ENCODE results near the gene MAPK8IP3.
"Not testable (repeated sequence)": the region's sequence is repeated elsewhere in the genome, so short reads cannot be mapped to it uniquely, and the experiment has no call there.

MAPK8IP3 gene

DNA sequence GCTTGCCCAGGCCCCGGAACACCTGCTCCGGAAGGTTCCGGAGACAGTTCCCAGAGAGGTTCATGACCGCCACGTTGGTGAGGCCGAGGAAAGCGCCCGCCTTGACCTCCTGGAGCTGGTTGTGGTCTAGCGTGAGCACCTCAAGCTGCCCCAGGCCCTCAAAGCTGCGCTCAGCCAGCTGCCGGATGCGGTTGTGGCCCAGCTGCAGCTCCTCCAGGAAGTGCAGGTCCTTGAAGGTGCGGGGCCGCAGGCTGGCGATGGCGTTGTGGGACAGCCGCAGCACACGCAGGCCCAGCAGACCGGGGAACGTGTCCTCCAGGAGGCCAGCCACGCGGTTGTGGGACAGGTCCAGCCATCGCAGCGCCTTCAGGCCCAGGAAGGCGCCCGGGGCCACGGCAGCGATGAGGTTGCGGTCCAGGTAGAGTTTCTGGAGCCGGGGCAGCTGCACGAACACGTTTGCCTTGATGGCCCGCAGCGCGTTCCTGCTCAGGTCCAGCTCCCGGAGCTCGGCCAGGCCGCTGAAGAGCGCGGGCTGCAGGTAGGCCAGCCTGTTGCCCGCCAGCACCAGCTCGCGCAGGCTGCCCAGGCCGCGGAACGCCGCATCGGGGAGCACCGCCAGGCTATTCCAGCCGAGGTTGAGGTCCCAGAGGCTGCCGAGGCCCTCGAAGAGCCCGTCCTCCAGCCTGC, 85.4 kb downstream of the MAPK8IP3 start:
- TF ChIP-seq, protein P1, sequence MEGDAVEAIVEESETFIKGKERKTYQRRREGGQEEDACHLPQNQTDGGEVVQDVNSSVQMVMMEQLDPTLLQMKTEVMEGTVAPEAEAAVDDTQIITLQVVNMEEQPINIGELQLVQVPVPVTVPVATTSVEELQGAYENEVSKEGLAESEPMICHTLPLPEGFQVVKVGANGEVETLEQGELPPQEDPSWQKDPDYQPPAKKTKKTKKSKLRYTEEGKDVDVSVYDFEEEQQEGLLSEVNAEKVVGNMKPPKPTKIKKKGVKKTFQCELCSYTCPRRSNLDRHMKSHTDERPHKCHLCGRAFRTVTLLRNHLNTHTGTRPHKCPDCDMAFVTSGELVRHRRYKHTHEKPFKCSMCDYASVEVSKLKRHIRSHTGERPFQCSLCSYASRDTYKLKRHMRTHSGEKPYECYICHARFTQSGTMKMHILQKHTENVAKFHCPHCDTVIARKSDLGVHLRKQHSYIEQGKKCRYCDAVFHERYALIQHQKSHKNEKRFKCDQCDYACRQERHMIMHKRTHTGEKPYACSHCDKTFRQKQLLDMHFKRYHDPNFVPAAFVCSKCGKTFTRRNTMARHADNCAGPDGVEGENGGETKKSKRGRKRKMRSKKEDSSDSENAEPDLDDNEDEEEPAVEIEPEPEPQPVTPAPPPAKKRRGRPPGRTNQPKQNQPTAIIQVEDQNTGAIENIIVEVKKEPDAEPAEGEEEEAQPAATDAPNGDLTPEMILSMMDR (IDR thresholded peaks at IDR 0.05): no peak
- no peak for TF ChIP-seq ZFX (IDR thresholded peaks at IDR 0.05; ENCODE audit: borderline replicate concordance)
- no peak overlapping the region for H3K27ac ChIP-seq

DNA sequence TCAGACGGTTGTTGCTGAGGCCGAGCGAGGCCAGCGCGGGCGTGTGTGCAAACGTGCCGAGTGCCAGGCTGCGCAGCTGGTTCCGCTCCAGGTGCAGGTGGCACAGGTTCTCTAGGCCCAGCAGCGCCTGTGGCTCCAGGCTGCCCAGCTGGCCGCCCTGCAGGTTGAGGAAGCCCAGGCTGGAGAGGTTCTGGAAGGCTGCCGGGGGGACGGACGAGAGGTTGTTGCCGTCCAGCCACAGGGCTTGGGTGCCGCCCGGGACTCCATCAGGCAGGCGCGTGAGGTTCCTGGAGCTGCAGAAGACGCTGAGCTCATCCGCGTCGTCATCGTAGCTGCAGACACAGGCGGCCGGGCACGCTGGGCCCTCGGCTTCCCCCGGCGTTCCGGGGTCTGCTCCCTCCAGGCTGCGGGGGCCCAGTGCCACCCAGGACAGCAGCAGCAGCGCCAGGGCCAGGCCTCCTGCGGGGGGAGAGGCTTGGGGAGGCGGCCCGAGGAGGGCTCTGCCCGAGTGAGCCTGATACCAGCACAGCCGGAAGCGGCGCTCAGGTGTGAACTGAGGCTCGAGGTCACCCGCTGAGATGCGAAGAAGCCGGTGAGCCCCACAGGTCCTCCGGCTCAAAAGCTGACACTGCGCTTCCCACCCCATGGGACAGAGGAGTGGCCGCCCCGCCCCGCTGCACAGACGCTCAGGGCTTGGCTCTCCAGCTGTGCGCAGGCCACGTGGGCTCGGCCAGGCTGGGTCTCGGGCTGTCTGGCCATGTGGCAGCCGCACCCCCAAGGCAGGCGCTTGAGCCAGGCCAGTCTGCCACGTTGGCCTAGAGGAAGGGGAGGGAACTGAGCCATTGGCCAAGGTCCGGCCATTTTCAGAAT, 86.2 kb downstream of the MAPK8IP3 start:
- no peak for TF ChIP-seq ZFX (IDR thresholded peaks at IDR 0.05; ENCODE audit: borderline replicate concordance)
- TF ChIP-seq, protein P1 (IDR thresholded peaks at IDR 0.05): no peak
- no peak overlapping the region for H3K27ac ChIP-seq

DNA sequence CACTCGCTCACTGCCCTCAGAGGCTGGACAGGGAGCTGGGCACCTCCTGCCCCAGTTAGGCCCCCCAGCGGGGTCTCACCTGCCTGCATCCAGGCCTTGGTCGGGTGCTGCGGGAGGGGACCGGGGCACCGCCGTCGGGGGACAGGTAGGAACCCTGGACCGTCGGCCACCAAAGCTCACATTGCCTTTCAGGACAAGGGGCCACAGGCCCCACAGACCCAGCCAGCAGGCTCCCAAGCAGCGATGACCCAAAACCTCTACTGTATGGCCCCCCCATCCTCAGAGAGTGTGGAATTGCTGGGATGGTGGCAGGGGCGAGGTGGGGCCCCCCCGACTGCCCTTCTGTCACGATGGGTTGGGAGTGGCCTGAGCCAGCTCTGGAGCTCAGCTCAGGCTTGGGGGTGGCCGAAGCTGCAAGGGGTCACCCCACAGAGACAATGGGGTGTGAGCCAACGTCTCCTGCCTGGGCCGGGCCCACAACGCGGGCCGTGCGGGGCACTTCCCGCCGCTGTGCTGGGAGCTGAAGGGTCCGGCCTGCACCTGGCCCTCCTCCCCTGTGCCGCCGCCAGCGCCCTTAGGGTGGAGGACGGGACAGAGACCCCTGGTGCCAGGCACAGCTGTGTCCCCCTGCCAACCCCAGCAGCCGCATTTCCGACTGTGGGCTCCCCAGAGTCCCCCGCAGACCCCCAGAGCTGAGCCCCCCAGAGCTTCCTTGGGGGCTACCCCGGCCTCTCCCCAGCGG, 87.0 kb downstream of the MAPK8IP3 start:
- H3K27ac ChIP-seq: no peak overlapping the region
- TF ChIP-seq, protein P1 (IDR thresholded peaks at IDR 0.05): no peak
- no peak for TF ChIP-seq ZFX (IDR thresholded peaks at IDR 0.05; ENCODE audit: borderline replicate concordance)

DNA sequence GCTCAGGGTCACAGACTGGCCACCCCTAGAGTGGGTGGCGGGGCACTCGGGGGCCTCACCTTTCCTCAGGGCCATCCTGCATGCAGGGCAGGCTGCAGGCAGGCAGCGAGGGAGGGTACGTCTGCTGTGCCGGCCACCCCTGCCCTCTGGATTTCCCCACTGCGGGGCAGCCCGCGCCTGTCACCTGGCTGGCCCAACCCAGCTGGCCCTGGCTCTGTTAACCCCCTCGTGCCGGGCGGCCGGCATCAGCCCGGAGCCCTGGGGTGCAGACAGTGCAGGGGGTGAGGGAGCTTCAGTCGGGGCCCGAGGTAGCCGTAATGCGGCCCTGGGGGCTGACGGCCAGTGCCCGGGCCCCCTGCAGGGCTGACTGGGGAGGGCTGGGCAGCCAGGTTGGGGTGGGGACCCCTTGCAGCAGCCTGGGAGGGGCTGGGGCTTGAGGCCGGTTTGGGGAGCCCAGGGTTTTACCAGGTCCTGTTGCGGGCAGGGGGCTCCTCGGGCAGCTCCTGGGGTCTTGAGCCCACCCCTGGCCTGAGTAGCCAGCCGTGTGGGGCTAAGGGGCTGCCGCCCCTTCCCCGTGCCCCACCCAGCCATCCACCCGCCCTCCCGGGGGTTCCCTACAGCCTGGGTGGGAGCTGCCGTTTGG, 87.7 kb downstream of the MAPK8IP3 start, which contains the start of gene IGFALS:
Gene IGFALS (minus strand): TSS at position 128 of the 643 bp plus-strand sequence. CDS start 53 bp downstream, at position 75.
- no peak for TF ChIP-seq ZFX (IDR thresholded peaks at IDR 0.05; ENCODE audit: borderline replicate concordance)
- TF ChIP-seq, protein P1 (IDR thresholded peaks at IDR 0.05): no peak
- no peak within 1 kb of the TSS for H3K27ac ChIP-seq

DNA sequence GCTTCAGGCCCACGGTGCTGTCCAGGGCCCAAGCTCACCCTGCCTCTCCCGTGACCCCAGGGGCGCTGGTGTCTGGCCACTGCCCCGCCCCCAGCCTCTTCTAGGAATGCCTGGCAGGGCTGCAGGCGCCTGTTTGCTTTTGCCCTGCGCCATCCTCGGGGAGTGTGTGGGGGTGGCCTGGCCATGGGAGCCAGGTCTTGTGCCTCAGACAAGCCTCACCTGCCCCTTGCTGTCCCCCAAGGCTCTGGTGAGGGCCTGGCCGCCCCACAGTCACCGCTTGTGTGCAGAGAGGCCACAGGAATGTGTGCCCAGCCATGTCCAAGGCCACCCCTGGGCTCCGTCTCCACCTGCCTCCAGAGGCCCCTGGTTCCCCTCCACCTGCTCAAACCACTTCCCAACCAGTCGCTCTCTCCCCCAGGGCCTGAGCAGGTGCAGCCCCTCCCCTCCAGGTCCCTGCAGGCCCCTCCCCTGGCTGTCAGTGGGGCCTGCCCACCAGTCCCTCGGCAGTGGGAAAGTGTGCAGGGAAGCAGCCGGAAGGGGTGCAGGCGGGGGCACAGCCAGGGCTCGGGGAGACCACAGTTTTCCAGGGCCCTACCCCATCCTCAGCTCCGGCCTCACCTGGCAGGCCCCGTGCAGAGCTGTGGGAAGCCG, 88.4 kb downstream of the MAPK8IP3 start:
- H3K27ac ChIP-seq: no peak overlapping the region
- TF ChIP-seq, protein P1 (IDR thresholded peaks at IDR 0.05): no peak
- TF ChIP-seq ZFX (IDR thresholded peaks at IDR 0.05; ENCODE audit: borderline replicate concordance): no peak

DNA sequence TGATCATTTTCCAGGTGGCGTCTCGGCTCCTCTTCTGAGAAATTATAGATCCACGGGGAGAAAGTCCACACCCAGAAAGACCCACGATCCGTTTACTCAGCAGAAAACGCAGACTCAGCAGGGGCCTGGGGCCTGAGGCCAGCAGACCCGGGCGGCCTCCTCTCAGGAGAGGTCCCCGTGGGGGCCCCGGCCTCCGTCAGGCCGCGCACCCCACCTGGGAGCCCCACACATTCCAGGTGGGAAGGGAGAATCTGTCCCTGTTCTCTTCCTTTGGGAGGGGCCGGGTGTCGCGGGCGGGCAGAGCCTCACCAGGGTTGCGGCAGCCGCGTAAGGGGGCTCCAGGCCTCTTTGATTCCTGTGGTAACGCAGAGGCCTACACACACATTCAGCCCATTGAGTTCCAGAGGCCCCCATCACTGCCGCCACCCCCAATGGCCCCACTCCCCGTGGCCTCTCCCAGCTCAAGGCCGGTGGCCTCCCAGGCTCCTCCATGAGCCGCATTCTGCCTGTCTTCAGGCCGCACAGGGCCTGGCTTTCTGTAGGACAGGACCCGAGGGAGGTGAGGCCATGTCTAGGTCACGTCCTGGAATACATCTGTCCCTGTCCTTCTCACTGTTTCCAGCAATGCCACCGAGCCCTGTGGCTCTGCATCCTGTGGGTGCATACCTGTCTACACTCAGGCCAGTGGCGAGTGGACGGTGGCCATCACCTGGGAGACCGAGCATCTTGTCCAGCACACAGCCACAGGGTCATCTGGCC, 89.1 kb downstream of the MAPK8IP3 start:
- H3K27ac ChIP-seq: no peak overlapping the region
- TF ChIP-seq, protein P1 (IDR thresholded peaks at IDR 0.05): no peak
- TF ChIP-seq ZFX (IDR thresholded peaks at IDR 0.05; ENCODE audit: borderline replicate concordance): no peak

DNA sequence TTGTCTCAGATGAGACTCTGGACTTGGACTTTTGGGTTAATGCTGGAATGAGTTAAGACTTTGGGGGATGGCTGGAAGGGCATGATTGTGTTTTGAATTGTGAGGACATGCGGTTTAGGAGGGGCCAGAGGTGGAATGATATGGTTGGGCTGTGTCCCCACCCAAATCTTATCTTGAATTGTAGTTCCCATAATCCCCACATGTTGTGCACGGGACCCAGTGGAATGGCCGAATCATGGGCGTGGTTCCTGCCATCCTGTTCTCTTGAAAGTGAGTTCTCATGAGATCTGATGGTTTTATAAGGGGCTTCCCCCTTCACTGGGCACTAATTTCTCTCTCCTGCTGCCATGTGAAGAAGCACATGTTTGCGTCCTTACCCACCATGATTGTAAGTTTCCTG, 93.3 kb downstream of the MAPK8IP3 start:
- not testable (repeated sequence) for H3K27ac ChIP-seq

Measured in 22Rv1 (cell line).